GM19397 (cell line): Measurements from ENCODE around the gene CXCR4.
A peak's percentile ranks its signal among the peaks of the same experiment; 100 is the strongest.
"Not testable (repeated sequence)": the region's sequence is repeated elsewhere in the genome, so short reads cannot be mapped to it uniquely, and the experiment has no call there.

ENCODE experiments used
- ATAC-seq: cut with Tn5 transposase; IDR thresholded peaks from one replicate; pipeline ENCODE4 v1.9.1; 2021; ENCODE audit warnings: mild to moderate bottlenecking, moderate library complexity; ENCODE audit not compliant: unreplicated experiment

CXCR4 gene

GRCh38 chr2:136077107-136077506 lies 40.8 kb downstream of the CXCR4 start:
- ATAC-seq: no peak

GRCh38 chr2:136075476-136075875 lies 42.5 kb downstream of the CXCR4 start:
- no peak for ATAC-seq

GRCh38 chr2:136072621-136073020 lies 45.3 kb downstream of the CXCR4 start:
- ATAC-seq: no peak

- ATAC-seq: not testable (repeated sequence)
These were observed 46.1 kb downstream of the CXCR4 start for GRCh38 chr2:136071887-136072286.

- ATAC-seq: no peak
These were observed 47.0 kb downstream of the CXCR4 start for GRCh38 chr2:136070913-136071312.

GRCh38 chr2:136069773-136070172 lies 48.2 kb downstream of the CXCR4 start:
- no peak for ATAC-seq

- no peak for ATAC-seq
These were observed 49.2 kb downstream of the CXCR4 start for GRCh38 chr2:136068581-136069227.

GRCh38 chr2:136067897-136068580 lies 49.9 kb downstream of the CXCR4 start:
- no peak for ATAC-seq

GRCh38 chr2:136067459-136067858 lies 50.5 kb downstream of the CXCR4 start:
- no peak for ATAC-seq

GRCh38 chr2:136065907-136066306 lies 52.0 kb downstream of the CXCR4 start:
- peak; percentile 76 for ATAC-seq

GRCh38 chr2:136065384-136065783 lies 52.6 kb downstream of the CXCR4 start:
- peak; percentile 41 for ATAC-seq
